ENCODE measurements around the gene LMOD1.
A peak's percentile ranks its signal among the peaks of the same experiment; 100 is the strongest.

LMOD1 gene

DNA sequence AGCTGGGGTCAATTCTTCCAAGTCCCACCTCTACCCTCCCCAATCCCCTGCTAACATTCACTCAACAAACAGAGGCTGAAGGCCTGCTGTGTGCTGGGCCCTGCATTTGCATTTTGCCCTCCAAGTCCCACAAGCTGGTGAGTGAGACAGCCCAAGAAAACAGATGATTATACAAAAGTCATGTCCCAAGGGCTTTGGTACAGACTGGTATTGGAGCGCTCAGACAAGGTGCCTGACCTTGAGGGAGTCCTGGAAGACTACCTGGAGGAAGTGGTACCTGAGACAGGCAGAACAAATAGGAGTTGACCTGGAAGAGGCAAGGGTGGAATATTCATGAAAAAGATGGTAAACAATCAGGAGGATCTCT is 4.2 kb downstream of the LMOD1 start:
- TF ChIP-seq CEBPB (IDR thresholded peaks at IDR 0.05) (no peak), RAD21 (IDR thresholded peaks at IDR 0.05; ENCODE audit: low read depth) (no peak), FOXM1 (IDR thresholded peaks at IDR 0.05; ENCODE audit: borderline replicate concordance, low read depth) (no peak), CREB1 (IDR thresholded peaks at IDR 0.05; ENCODE audit: low read depth) (no peak), TEAD4 (IDR thresholded peaks at IDR 0.05) (no peak), ZBTB7A (IDR thresholded peaks at IDR 0.05; ENCODE audit: low read depth) (no peak)
- TF ChIP-seq, protein P1, sequence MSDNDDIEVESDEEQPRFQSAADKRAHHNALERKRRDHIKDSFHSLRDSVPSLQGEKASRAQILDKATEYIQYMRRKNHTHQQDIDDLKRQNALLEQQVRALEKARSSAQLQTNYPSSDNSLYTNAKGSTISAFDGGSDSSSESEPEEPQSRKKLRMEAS (IDR thresholded peaks at IDR 0.05), result no peak; the same call in 1 of the 2 replicates
- TF ChIP-seq, protein P2, sequence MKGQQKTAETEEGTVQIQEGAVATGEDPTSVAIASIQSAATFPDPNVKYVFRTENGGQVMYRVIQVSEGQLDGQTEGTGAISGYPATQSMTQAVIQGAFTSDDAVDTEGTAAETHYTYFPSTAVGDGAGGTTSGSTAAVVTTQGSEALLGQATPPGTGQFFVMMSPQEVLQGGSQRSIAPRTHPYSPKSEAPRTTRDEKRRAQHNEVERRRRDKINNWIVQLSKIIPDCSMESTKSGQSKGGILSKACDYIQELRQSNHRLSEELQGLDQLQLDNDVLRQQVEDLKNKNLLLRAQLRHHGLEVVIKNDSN (IDR thresholded peaks at IDR 0.05), result no peak

DNA sequence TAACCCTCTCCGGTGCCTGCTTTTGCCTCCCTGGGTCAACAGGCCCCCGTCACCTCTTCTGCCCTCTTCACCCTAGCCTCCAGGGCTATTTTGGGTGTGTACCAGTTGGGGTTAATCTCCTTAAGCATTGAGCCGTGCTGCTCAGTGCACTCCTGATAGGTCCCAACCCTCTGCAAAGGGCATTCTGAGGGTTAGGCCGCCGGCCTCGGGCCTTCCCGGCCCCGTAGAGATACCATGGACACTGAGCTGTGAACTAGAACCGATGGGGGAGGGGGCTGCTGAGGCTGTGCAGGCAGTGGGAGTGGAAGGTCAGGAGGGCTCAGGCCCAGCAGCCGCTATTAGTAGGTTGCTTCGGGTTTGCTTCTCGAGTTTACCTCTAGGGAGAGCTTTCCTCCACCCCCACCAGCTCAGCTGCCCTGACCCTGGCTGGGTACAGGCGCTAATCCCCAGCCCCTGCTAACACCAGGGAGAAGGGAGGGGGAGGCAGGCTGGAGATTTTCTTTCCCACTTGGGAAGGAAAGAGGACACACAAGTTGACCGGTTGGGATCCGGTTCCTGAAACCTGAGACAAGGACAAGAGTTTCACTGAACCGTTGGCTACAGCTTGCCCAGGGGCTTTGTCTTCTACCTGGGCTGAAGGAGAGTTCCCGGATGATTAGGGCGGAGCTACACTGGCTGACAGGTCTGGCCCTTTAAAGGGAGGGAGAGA is 4.8 kb downstream of the LMOD1 start:
- TF ChIP-seq TAF1 (IDR thresholded peaks at IDR 0.05; ENCODE audit: low read depth) (peak; percentile 35; the same call in 1 of the 2 replicates), NFIC (IDR thresholded peaks at IDR 0.05) (no peak), ZBTB7A (IDR thresholded peaks at IDR 0.05; ENCODE audit: low read depth) (no peak), YY1 (IDR thresholded peaks at IDR 0.05; ENCODE audit: low read depth) (no peak), CREB1 (IDR thresholded peaks at IDR 0.05; ENCODE audit: low read depth) (no peak), EP300 (IDR thresholded peaks at IDR 0.05; ENCODE audit: borderline replicate concordance) (no peak), RAD21 (IDR thresholded peaks at IDR 0.05; ENCODE audit: low read depth) (no peak), EGR1 (IDR thresholded peaks at IDR 0.05) (no peak), FOXM1 (IDR thresholded peaks at IDR 0.05; ENCODE audit: borderline replicate concordance, low read depth) (no peak)
- TF ChIP-seq, protein P1 (IDR thresholded peaks at IDR 0.05), result peak; percentile 22; the same call in 1 of the 2 replicates

DNA sequence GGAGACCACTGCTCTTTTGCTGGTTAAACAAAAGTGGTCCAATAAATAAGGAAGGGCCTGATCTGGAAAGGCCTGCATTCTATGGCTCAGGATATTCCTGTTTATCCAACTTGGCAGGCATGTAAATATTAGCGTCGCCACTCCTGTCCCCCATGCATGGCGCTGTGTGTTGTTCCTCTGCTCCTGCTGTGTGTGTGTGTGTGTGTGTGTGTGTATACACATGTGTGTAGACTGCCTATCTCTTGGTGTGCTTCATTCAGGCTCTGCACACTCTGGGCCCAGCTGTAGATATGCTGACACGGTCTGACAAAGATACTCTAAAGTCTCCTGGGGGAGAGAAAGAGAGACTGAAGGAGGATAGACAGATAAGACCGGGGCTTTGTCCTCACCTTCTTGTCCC is 6.8 kb downstream of the LMOD1 start:
- TF ChIP-seq EP300 (IDR thresholded peaks at IDR 0.05; ENCODE audit: borderline replicate concordance) (no peak), ZBTB7A (IDR thresholded peaks at IDR 0.05; ENCODE audit: low read depth) (no peak), REST (IDR thresholded peaks at IDR 0.05; ENCODE audit: low read depth) (no peak), EGR1 (IDR thresholded peaks at IDR 0.05) (no peak), TCF12 (IDR thresholded peaks at IDR 0.05; ENCODE audit: low read depth) (no peak)
- TF ChIP-seq, protein P1 (IDR thresholded peaks at IDR 0.05), result no peak

DNA sequence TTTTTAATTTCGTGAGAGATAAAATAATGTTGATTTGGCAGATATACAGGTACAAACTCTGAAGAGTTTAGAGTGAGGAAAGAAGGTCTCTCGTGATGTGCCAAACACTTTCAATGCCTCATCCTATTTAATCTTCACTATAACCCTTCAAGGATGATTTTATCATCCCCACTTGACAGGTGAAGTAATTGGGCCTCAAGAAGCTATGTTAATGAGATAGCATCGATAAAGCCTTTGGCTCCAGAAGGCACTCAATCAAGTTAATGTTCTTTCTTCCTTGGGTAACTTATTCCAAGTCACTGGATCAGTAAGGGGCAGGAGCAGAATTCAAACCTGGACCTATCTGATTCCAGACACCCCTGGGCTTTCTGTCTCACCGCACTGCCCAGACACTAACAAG is 7.2 kb downstream of the LMOD1 start:
- no peak for TF ChIP-seq TCF12 (IDR thresholded peaks at IDR 0.05; ENCODE audit: low read depth)
- TF ChIP-seq RAD21 (IDR thresholded peaks at IDR 0.05; ENCODE audit: low read depth), result no peak
- TF ChIP-seq, protein P2 (IDR thresholded peaks at IDR 0.05), result no peak
- TF ChIP-seq TAF1 (IDR thresholded peaks at IDR 0.05; ENCODE audit: low read depth), result no peak
- TF ChIP-seq CEBPB (IDR thresholded peaks at IDR 0.05), result no peak
- no peak for TF ChIP-seq EP300 (IDR thresholded peaks at IDR 0.05; ENCODE audit: borderline replicate concordance)
- TF ChIP-seq TEAD4 (IDR thresholded peaks at IDR 0.05), result no peak

- TF ChIP-seq CEBPB (IDR thresholded peaks at IDR 0.05) (no peak), EGR1 (IDR thresholded peaks at IDR 0.05) (no peak), NFIC (IDR thresholded peaks at IDR 0.05) (no peak)
- TF ChIP-seq, protein P1 (IDR thresholded peaks at IDR 0.05), result no peak
Observed at GRCh38 chr1:201938440-201939035, 7.8 kb downstream of the LMOD1 start.

- TF ChIP-seq, protein P2 (IDR thresholded peaks at IDR 0.05), result no peak
- no peak for TF ChIP-seq NFIC (IDR thresholded peaks at IDR 0.05)
- TF ChIP-seq EGR1 (IDR thresholded peaks at IDR 0.05), result no peak
- TF ChIP-seq TEAD4 (IDR thresholded peaks at IDR 0.05), result no peak
- TF ChIP-seq FOXM1 (IDR thresholded peaks at IDR 0.05; ENCODE audit: borderline replicate concordance, low read depth), result no peak
- TF ChIP-seq CEBPB (IDR thresholded peaks at IDR 0.05), result no peak
- no peak for TF ChIP-seq ZBTB7A (IDR thresholded peaks at IDR 0.05; ENCODE audit: low read depth)
- TF ChIP-seq, protein P1 (IDR thresholded peaks at IDR 0.05), result no peak
- no peak for TF ChIP-seq TAF1 (IDR thresholded peaks at IDR 0.05; ENCODE audit: low read depth)
- no peak for TF ChIP-seq RAD21 (IDR thresholded peaks at IDR 0.05; ENCODE audit: low read depth)
Observed at GRCh38 chr1:201937624-201938213, 8.6 kb downstream of the LMOD1 start.

All from Ishikawa (cell line).